Astrocyte of the spinal cord (primary cell): ENCODE results near the gene CAMTA1.
A peak's percentile ranks its signal among the peaks of the same experiment; 100 is the strongest.

ENCODE experiments used
- DNase-seq: peaks from one replicate; pipeline ENCODE4 v3.0.0; 2011; ENCODE audit warnings: low read depth, low spot score
- H3K4me3 ChIP-seq: 2 replicates; pipeline ENCODE4 v1.5.1; 2011; ENCODE audit warnings: low read depth, mild to moderate bottlenecking, low read length, moderate library complexity
- in situ Hi-C: cut with HindIII; loops from 2 replicates; pipeline ENCODE4 v1.10.0; 2017; ENCODE audit warnings: low sequenced_read_pairs
- TF ChIP-seq, protein P1 (sequence below): IDR thresholded peaks from 2 replicates; pipeline ENCODE4 v1.5.1; 2012; ENCODE audit warnings: low read depth, mild to moderate bottlenecking, low read length, inconsistent platforms

The CAMTA1 gene

DNA sequence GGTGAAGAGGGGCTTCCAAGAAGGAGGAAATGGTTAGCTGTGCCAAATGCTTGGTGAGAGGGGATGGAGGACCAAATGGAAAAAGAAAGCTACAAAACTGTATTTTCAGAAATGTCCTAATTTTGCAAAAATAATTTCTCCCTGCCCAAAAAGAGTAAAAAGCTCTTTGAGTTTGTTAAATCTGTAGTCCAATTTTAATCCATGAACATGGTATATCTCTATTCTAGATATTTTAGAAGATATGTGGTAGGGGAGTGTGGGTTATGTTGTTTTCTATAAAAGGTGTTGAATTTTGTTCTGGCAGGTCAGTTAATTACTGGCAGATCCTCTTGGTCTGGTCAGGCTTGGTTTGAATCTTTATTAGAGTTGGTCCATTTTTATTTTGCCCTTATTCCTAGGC is 511.7 kb downstream of the CAMTA1 start:
- in situ Hi-C loops = no loop called here
- no peak for DNase-seq
- TF ChIP-seq, protein P1, sequence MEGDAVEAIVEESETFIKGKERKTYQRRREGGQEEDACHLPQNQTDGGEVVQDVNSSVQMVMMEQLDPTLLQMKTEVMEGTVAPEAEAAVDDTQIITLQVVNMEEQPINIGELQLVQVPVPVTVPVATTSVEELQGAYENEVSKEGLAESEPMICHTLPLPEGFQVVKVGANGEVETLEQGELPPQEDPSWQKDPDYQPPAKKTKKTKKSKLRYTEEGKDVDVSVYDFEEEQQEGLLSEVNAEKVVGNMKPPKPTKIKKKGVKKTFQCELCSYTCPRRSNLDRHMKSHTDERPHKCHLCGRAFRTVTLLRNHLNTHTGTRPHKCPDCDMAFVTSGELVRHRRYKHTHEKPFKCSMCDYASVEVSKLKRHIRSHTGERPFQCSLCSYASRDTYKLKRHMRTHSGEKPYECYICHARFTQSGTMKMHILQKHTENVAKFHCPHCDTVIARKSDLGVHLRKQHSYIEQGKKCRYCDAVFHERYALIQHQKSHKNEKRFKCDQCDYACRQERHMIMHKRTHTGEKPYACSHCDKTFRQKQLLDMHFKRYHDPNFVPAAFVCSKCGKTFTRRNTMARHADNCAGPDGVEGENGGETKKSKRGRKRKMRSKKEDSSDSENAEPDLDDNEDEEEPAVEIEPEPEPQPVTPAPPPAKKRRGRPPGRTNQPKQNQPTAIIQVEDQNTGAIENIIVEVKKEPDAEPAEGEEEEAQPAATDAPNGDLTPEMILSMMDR = no peak
- no peak overlapping the region for H3K4me3 ChIP-seq

DNA sequence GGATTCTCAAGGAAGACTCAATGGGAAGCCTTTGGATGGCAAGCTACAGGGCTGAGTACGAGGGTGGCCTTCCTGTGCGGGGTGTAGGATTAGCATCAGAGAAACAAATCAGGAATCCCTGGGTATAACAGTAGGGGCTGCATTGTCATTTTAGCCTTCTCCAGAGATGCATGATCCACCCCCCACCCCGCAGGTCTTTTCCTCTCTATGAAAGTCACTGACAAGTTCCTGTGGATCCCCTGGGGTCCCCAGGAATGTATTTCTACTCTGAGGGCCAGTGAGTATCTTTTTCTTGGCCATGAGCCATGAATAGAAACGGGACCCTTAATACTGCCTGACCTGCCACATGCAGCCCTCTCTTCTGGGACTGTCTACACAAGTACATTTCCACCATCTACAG is 512.9 kb downstream of the CAMTA1 start:
- DNase-seq = peak; percentile 70
- in situ Hi-C loops = no loop called here
- no peak overlapping the region for H3K4me3 ChIP-seq
- TF ChIP-seq, protein P1 = no peak

DNA sequence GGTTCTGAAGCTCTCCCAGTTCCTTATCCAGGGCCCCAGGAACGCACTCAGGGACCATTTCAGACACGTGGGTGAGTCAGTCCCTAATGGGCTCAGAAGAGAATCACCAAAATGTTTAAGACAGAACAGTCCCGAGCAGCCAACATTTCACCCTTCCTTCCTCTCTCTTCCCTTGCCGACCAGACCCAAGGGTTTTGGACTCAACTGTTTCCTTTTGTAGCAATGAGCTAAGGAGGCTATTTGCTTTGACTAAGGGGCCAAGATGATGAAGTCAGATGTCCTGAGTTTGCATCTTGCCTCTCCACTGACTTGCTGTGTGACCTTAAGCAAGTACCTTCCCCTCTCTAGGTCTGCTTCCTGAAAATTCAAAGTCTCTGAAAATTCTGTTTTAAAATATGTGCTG is 513.5 kb downstream of the CAMTA1 start:
- in situ Hi-C loops = no loop called here
- no peak overlapping the region for H3K4me3 ChIP-seq
- TF ChIP-seq, protein P1 = no peak
- peak; percentile 89 for DNase-seq

DNA sequence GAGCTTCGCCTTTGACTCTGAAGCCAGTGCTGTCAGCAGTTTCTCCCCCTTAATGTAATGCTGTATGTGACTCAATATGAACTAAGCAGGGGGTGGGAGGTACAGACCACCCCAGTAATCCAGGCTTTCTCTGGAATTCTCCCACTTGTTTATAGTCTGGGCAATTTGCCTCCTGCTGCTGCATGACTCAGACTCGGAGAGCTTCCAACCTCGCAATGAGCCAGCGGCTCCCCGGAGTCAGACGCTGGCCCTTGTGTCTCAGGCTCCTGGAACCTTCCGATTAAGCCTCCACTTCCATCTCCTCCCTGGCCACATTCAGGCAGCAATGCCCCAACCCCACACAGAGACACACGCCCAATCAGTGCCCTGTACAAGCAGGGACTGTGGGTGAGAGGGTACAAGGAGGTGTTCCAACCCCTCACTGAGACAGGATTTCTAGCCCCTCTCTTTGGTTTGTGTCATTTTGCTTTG is 514.1 kb downstream of the CAMTA1 start:
- DNase-seq = peak; percentile 99
- in situ Hi-C loops = no loop called here
- no peak overlapping the region for H3K4me3 ChIP-seq
- TF ChIP-seq, protein P1 = no peak

DNA sequence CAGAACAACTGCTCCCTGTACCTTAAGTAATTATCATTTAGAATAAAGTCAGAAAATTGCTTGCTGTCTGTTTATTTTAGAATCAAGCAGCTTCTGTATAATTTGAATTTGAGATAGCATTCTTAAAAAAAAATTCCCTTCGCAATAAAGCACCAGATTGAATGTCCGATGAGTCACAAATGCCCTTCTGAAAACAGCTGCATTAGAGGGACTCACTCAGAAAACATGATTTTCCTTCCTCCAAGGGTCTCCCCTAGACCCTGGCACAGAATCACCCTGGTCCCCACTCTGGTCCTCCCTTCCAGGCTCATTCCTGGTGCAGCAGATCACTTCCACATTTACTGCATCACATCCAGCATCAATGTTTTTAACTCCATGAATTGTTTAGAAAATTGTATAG is 514.7 kb downstream of the CAMTA1 start:
- TF ChIP-seq, protein P1 = no peak
- no peak overlapping the region for H3K4me3 ChIP-seq
- peak; percentile 88 for DNase-seq
- in situ Hi-C loops = no loop called here

DNA sequence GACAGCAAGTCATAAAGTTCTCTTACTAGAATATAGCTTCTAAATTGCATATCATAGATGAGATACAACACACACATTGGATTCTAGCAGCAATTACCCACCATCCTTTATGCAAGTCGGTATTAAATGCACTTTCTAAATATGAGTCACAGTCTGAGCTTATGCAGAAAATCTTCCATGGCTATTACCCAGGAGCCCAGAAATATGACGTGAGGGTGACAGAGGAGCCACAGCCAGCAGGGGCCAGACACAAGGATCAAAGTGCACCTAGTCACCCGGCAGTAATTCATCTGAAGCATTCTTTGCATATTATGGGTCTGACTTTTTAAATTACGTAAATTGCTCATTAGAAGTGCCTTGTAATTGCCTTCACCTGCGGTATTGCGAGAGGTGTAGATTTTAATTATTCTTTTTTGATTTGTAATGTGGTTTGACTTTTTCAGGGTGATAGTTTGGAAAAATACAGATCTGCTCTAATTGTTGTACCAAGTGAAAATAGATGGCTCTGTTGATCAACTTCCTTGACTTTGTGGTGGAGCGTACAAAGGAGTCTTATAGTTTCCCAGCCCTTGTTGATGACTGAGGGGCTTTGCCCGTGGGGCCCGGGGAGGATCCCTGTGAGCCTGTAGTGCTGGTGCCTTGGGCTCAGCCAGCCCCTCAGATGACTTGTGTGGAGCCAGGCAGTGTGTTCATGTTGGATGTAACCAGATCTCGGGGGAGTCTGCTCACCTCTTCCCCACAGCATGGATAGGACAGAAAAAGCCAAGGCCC is 515.8 kb downstream of the CAMTA1 start:
- peak; percentile 96 for DNase-seq
- H3K4me3 ChIP-seq = no peak overlapping the region
- in situ Hi-C loops = no loop called here
- TF ChIP-seq, protein P1 = no peak

DNA sequence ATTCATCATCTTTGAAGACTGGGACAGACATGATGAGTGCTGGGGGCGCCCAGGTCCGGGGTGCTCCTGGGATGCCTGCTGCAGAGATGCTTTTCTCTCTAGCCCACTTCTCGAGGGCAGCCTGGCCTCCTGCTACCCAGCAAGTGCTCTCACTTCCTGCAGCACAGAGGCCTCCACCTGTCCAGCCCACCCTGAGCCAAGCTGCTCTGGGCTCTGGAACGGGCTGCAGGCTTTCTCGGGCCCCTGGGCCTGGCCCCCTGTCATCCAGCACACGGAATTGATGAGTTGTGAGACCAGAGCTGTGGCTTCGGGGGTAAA is 516.4 kb downstream of the CAMTA1 start:
- no peak for DNase-seq
- no peak overlapping the region for H3K4me3 ChIP-seq
- in situ Hi-C loops = no loop called here
- TF ChIP-seq, protein P1 = no peak
